H9 (cell line): ENCODE data around the gene HS6ST3. TPM values are rescaled to one million over a fixed set of nuclear protein-coding genes. Genes with fewer than 3 reads are reported as not detected.

Source experiments
- DNase-seq: peaks from one replicate; pipeline ENCODE4 v3.0.0-alpha.2; 2017
- H2AFZ ChIP-seq: one replicate; pipeline ENCODE4 v1.6.1; 2013; ENCODE audit warnings: mild to moderate bottlenecking, low read length, control low read depth, moderate library complexity
- H2AK5ac ChIP-seq: 2 replicates; pipeline ENCODE4 v1.6.1; 2013; ENCODE audit warnings: low read length, control low read depth, mixed read lengths; ENCODE audit not compliant: insufficient read length
- H2BK120ac ChIP-seq: one replicate; pipeline ENCODE4 v1.6.1; 2013; ENCODE audit warnings: low read depth, mild to moderate bottlenecking, low read length, control low read depth, inconsistent platforms; ENCODE audit not compliant: poor library complexity, severe bottlenecking
- H2BK12ac ChIP-seq: 2 replicates; pipeline ENCODE4 v1.6.1; 2013; ENCODE audit warnings: low read length, control low read depth, mixed read lengths, low read depth; ENCODE audit not compliant: insufficient read length
- H2BK15ac ChIP-seq: 2 replicates; pipeline ENCODE4 v1.6.1; 2013; ENCODE audit warnings: low read depth, low read length, control low read depth
- H2BK20ac ChIP-seq: one replicate; pipeline ENCODE4 v1.6.1; 2013; ENCODE audit warnings: low read depth, mild to moderate bottlenecking, low read length, control low read depth, inconsistent platforms; ENCODE audit not compliant: poor library complexity, severe bottlenecking
- H2BK5ac ChIP-seq: 2 replicates; pipeline ENCODE4 v1.6.1; 2013; ENCODE audit warnings: low read length, control low read depth, mixed read lengths; ENCODE audit not compliant: insufficient read length
- H3K14ac ChIP-seq: 2 replicates; pipeline ENCODE4 v1.6.1; 2013; ENCODE audit warnings: low read length, control low read depth; ENCODE audit not compliant: insufficient read depth
- H3K18ac ChIP-seq: 2 replicates; pipeline ENCODE4 v1.6.1; 2013; ENCODE audit warnings: low read depth, mild to moderate bottlenecking, mixed read lengths, low read length, control low read depth; ENCODE audit not compliant: insufficient read length
- H3K23ac ChIP-seq: 2 replicates; pipeline ENCODE4 v1.6.1; 2013; ENCODE audit warnings: low read length, control low read depth, mixed read lengths, low read depth; ENCODE audit not compliant: insufficient read length
- H3K23me2 ChIP-seq: 2 replicates; pipeline ENCODE4 v1.6.1; 2013; ENCODE audit warnings: low read depth, mild to moderate bottlenecking, mixed read lengths, low read length, control low read depth; ENCODE audit not compliant: insufficient read length, poor library complexity, severe bottlenecking
- H3K27ac ChIP-seq: 2 replicates; pipeline ENCODE4 v1.5.1; 2013; ENCODE audit warnings: low read length, control low read depth, mixed read lengths, low read depth; ENCODE audit not compliant: insufficient read length
- H3K27me3 ChIP-seq: 2 replicates; pipeline ENCODE4 v1.6.1; 2013; ENCODE audit warnings: low read length, control low read depth, inconsistent platforms; ENCODE audit not compliant: insufficient read depth
- H3K4ac ChIP-seq: 2 replicates; pipeline ENCODE4 v1.6.1; 2013; ENCODE audit warnings: low read depth, mild to moderate bottlenecking, control low read depth, inconsistent platforms, low read length, moderate library complexity
- H3K4me1 ChIP-seq: 2 replicates; pipeline ENCODE4 v1.6.1; 2013; ENCODE audit warnings: low read length, control low read depth, inconsistent platforms; ENCODE audit not compliant: insufficient read depth
- H3K4me2 ChIP-seq: 2 replicates; pipeline ENCODE4 v1.6.1; 2013; ENCODE audit warnings: low read length, control low read depth, mixed read lengths; ENCODE audit not compliant: insufficient read length, insufficient read depth
- H3K56ac ChIP-seq: 2 replicates; pipeline ENCODE4 v1.6.1; 2013; ENCODE audit warnings: low read depth, mild to moderate bottlenecking, mixed read lengths, low read length, control low read depth; ENCODE audit not compliant: insufficient read length
- H3K79me1 ChIP-seq: 2 replicates; pipeline ENCODE4 v1.6.1; 2013; ENCODE audit warnings: low read depth, mild to moderate bottlenecking, moderate library complexity, low read length, control low read depth, inconsistent platforms; ENCODE audit not compliant: insufficient read depth, poor library complexity, severe bottlenecking
- H3K79me2 ChIP-seq: 2 replicates; pipeline ENCODE4 v1.6.1; 2013; ENCODE audit warnings: low read length, control low read depth, inconsistent platforms; ENCODE audit not compliant: insufficient read depth
- H3K9ac ChIP-seq: 2 replicates; pipeline ENCODE4 v1.6.1; 2013; ENCODE audit warnings: low read length, control low read depth, mixed read lengths; ENCODE audit not compliant: insufficient read length; ENCODE audit errors: extremely low read depth
- H3K9me3 ChIP-seq: one replicate; pipeline ENCODE4 v1.6.1; 2013; ENCODE audit warnings: low read depth, low read length, inconsistent platforms; ENCODE audit not compliant: control insufficient read depth
- H3T11ph ChIP-seq: one replicate; pipeline ENCODE4 v1.6.1; 2013; ENCODE audit warnings: mild to moderate bottlenecking, low read length, control low read depth, inconsistent platforms
- H4K20me1 ChIP-seq: one replicate; pipeline ENCODE4 v1.6.1; 2013; ENCODE audit not compliant: control insufficient read depth, insufficient read length, insufficient read depth
- H4K5ac ChIP-seq: 2 replicates; pipeline ENCODE4 v1.6.1; 2013; ENCODE audit warnings: low read depth, mild to moderate bottlenecking, mixed read lengths, low read length, control low read depth; ENCODE audit not compliant: insufficient read length
- H4K8ac ChIP-seq: replicated peaks from 2 replicates; pipeline ENCODE4 v1.6.1; 2013; ENCODE audit warnings: low read length, control low read depth, mixed read lengths, low read depth; ENCODE audit not compliant: insufficient read length
- H4K91ac ChIP-seq: 2 replicates; pipeline ENCODE4 v1.6.1; 2013; ENCODE audit warnings: low read depth, mild to moderate bottlenecking, moderate library complexity, mixed read lengths, low read length, control low read depth; ENCODE audit not compliant: insufficient read length
- H3K27ac Mint-ChIP-seq, 3 experiments: 2 replicates in 2 of 3; 3 replicates in 1 of 3; pipeline ENCODE4 v1.8.0; 2020 to 2021; ENCODE audit warnings: mixed read lengths in 3 of 3, mild to moderate bottlenecking in 1 of 3, moderate library complexity in 1 of 3
- H3K27me3 Mint-ChIP-seq: 2 replicates; pipeline ENCODE4 v1.8.0; 2021; ENCODE audit warnings: low read depth, mild to moderate bottlenecking, moderate library complexity, mixed read lengths
- H3K36me3 Mint-ChIP-seq, 3 experiments: 2 replicates in 2 of 3; 3 replicates in 1 of 3; pipeline ENCODE4 v1.8.0; 2020 to 2021; ENCODE audit warnings: low read depth in 3 of 3, mixed read lengths in 3 of 3; ENCODE audit not compliant: insufficient read depth in 1 of 3
- H3K4me1 Mint-ChIP-seq, 2 experiments: 2 replicates each; pipeline ENCODE4 v1.8.0; 2020; ENCODE audit warnings: mixed read lengths in 2 of 2
- H3K4me3 Mint-ChIP-seq, 2 experiments: 2 replicates in 1 of 2; 3 replicates in 1 of 2; pipeline ENCODE4 v1.8.0; 2020 to 2021; ENCODE audit warnings: mild to moderate bottlenecking in 2 of 2, mixed read lengths in 2 of 2, moderate library complexity in 1 of 2
- H3K9me3 Mint-ChIP-seq, 2 experiments: 2 replicates in 1 of 2; 3 replicates in 1 of 2; pipeline ENCODE4 v1.8.0; 2020; ENCODE audit warnings: mild to moderate bottlenecking in 2 of 2, mixed read lengths in 2 of 2, moderate library complexity in 1 of 2
- CTCF ChIP-seq: fragments of 200-600 bp; sonication (generic); conservative IDR thresholded peaks from 3 replicates; pipeline ENCODE4 v1.8.0; 2021; ENCODE audit warnings: antibody characterized with exemption, mild to moderate bottlenecking
- WGBS: extraction: QIAGEN DNeasy Blood & Tissue Kit; methylation state at CpG from one replicate; pipeline ENCODE4 v1.1.7; 2013; ENCODE audit warnings: missing lambda C conversion rate, low lambda C conversion rate, mixed read lengths; ENCODE audit not compliant: insufficient read length; ENCODE audit errors: extremely low coverage; 5-methylcytosine and 5-hydroxymethylcytosine counted together
- total RNA-seq: library from RNA; stranded (reverse); gene quantifications from 2 replicates; pipeline ENCODE4 v1.2.1, GENCODE V29; 2021

Gene HS6ST3
- total RNA-seq, 1 experiment from 2014 or later, result 0.44 TPM

DNA sequence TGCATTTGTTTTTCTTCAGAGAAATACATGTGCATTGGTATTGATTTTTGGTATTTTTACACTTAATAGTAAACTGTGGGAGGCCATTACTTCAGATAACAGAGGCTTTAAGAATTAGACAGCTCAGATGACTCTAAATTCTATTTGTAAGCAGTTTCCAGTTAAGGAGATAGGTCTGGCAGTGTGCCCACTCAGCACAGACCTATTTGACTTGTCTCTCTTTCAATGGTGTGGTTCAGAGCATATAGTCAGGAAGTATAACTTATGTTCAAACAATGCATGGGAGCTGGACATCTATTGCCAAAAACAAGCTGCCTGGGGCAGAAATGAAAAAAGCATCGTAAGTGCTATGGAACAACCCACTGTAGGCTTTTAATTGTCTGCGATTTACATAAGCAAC lies 370.7 kb downstream of the HS6ST3 start:
- Histone ChIP-seq H4K91ac (no peak overlapping the region), H4K20me1 (no peaks in the 10 kb centered on the region), H3K4me2 (no peak overlapping the region), H3K9me3 (no peaks in the 10 kb centered on the region), H3K14ac (no peak overlapping the region), H2BK120ac (no peak overlapping the region), H3T11ph (no peak overlapping the region), H3K79me2 (no peaks in the 10 kb centered on the region), H3K4me1 (no peaks in the 10 kb centered on the region), H3K56ac (no peak overlapping the region), H2BK15ac (no peak overlapping the region), H4K8ac (no peak overlapping the region), H2BK12ac (no peak overlapping the region), H3K23ac (no peak overlapping the region), H3K79me1 (no peaks in the 10 kb centered on the region), H2AFZ (no peak overlapping the region), H2BK20ac (no peak overlapping the region), H2AK5ac (no peak overlapping the region), H3K27ac (no peak overlapping the region), H4K5ac (no peak overlapping the region), H3K9ac (no peak overlapping the region), H3K27me3 (no peaks in the 10 kb centered on the region), H2BK5ac (no peak overlapping the region), H3K18ac (no peak overlapping the region), H3K4ac (no peak overlapping the region), H3K23me2 (no peaks in the 10 kb centered on the region)
- no CpG with 5 or more reads among the region's 2 CpGs for WGBS
- Mint-ChIP-seq H3K27me3 (no peaks in the 10 kb centered on the region), H3K27ac (no peak overlapping the region), H3K9me3 (no peaks in the 10 kb centered on the region), H3K4me1 (peaks cover 0 to 4% of the 10 kb centered on the region in 2 experiments; a peak in 3 of 4 replicates), H3K4me3 (no peak overlapping the region), H3K36me3 (no peaks in the 10 kb centered on the region)
- TF ChIP-seq CTCF, result no peak
- no peak for DNase-seq
